NCI-H2196 treated with DMSO at 0.1 percent for 48 hours (cell line): ENCODE data around the gene HLA-A.
"Not testable (repeated sequence)": the region's sequence is repeated elsewhere in the genome, so short reads cannot be mapped to it uniquely, and the experiment has no call there.

Experiments
- DNase-seq: peaks from one replicate; lab custom pipeline; 2025; ENCODE audit not compliant: unreplicated experiment; lab: John Stamatoyannopoulos, UW

The HLA-A gene

DNA sequence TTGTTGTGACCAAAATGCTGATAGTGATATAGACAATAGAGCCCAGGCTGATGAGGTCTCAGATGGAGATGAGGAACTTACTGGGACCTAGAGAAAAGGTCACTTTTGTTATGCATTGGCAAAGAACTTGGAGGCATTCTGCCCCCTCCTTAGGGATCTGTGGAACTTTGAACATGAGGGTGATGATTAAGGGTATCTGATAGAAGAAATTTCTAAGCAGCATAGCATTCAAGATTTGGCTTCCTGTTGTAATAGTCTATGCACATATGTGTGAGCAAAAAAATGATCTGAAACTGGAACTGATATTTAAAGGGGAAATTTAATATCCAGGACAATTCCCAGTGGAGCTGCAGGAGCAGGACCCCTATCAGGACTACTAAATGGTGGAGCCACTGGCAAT, 17.1 kb downstream of the HLA-A start:
- no peak for DNase-seq

DNA sequence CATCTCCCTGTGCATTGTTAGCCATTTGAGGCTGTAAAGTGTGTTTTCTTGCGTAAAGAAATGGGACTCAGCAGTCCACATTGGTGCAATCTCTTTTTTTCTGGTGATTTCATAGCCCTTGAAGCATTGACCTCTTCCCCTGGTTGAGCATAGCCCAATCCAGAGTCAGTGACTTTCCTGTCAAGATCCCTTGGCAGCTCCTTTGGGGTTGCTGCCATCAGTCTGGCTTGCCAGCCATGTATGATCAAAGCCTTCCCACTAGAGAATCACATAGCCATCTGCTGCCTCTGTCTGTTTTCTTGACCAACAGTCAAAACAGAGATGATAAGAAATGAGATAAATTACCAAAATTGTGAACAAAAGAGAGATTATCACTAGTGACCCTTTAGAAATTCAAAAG, 19.6 kb downstream of the HLA-A start:
- no peak for DNase-seq

DNA sequence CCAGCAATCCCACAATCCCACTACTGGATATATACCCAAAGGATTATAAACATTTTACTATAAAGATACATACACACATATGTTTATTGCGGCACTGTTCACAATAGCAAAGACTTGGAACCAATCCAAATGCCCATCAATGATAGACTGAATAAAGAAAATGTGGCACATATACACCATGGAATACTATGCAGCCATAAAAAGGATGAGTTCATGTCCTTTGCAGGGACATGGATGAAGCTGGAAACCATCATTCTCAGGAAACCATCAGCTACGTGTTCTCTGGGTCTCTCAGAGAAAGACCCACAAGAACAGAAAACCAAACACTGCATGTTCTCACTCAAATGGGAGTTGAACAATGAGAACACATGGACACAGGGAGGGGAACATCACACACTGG, 21.4 kb downstream of the HLA-A start:
- DNase-seq = not testable (repeated sequence)

DNA sequence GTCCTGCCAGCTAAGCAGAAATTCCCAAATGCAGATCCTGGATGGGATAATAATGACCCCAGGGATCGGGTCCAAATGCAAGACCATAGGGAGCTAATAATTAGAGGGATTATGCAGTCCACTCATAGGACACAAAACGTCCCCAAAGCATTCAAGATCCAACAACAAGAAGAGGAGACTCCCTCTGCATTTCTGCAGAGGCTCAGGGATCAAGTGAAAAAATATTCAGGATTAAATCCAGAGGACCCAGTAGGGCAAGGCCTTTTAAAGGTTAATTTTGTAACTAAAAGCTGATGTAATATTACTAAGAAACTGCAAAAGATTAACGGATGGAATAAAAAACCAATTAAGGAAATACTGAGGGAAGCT, 22.2 kb downstream of the HLA-A start:
- no peak for DNase-seq

DNA sequence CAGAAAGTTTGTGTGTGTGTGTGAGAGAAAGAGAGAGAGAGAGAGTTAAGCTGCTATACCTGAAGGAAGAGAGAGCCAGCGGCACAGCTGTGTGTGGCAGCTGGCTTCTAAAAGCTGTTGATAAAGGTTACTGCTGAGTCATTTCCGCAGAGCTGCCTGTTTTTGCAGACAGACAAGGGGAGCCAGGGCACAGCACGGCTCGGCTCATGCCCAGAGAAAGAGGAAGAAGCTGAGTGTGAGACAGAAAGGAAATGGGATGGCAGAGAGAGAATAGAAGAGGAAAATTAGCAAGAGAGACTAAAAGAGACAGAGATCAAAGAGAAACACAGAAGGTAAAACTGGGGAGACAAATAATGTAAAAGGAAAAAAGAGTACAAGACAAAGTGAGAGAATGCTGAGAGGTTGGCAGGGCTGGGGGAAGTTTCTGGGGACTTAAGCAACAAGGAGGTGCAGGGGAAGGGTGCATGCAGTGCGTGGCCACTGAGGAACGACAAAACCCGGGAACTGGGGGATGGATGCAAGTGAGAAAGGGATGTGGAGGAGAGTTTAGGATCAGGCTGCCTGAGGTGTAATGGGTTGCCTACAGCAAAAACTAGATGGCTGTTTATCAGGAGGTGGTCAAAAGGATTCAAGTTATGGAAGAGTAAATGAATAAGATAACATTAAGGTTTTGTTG, 22.7 kb downstream of the HLA-A start:
- peak; percentile 86 for DNase-seq

DNA sequence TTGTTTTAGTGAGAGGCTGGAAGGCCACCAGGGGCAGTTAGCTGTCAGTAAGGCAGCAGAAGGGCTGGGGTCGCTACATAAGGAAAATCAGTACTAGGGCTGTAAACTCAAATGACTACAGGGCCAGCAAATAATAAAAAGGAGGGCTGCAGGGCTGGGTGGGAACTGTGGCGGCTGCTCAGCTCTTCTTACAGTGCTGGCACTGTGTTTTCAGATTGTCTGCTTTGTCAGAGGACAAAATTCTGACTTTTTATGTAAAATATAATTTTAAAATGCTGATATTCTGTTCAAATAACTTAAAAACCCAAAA, 23.2 kb downstream of the HLA-A start:
- DNase-seq = no peak

DNA sequence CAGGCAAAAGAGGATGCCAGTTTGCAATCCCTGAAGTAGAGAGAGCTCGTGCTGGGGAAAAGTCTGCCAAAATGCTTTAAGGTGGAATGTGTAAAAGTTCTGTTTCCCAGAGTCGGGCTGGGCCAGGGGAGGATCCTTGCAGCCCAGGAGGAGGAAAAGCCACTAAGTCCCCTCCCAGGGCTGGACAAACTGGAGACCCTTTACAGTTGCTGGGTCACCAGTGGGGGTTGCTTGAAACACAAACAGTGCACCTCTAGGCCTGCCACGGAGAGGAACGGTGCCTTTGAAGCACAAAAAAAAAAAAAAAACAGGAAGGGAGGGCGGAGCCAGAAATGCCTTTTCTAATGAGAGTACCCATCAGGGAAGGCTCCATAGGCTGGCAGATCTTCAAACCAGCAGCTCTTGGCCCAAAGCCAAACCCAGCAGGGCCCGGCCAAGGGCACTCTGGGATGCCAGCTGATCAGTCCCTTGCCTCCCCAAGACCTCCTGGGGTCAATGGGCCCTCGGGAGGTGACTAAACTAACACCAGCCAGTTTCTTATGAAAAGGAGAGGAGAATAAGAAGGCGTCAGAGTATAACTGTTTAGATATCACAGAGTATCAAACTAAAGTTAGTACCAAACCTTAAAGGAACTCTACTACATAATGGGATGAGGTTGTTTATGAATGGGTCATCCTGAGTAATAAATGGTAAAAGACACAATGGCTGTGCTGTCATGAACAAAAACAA, 23.7 kb downstream of the HLA-A start:
- DNase-seq = peak; percentile 83

DNA sequence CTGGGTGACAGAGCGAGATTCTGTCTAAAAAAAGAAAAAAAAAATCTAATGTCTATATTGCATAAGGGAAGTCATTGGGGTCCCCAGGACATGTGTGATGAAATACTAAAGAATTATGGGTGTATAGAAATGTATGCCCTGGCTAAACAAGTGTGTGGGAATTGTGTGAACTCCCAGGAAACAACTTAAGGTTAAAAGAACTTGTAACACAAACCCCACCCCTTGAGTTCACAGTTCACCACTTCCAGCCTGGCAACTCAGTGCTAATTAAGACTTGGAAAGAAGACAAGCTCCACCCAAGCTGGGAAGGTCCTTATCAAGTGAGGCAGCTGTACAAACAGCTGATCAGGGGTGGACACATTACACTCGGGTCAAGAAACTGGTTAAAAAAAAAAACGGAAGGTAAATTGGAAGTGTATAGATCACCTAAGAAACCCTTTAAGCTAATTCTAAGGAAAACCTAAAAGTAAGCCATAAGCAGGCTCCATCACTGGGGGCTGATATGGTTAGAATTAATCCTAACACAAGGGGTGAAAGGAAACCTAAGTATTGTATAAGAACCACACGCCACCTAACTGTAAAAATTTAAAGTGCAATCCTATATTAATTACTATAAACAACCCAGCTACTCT, 25.2 kb downstream of the HLA-A start:
- peak; percentile 77 for DNase-seq

DNA sequence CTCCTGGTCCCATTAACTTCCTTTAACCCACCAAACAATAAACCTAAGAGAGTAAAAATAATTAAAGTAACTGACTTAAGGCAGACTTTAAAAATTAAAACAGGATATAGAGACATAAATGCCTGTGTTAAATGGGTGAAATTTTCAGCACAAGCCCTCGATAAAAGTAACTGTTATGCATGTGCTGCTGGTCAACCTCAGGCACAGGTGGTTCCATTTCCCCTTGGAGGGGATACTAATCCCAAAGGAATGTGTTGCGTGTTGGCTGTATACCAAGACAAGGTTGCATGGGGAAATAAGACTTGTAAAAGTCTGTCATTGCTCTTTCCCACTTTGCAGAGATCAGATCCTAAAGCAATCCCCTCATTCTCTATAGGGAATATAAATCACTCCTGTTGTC, 25.8 kb downstream of the HLA-A start:
- no peak for DNase-seq

DNA sequence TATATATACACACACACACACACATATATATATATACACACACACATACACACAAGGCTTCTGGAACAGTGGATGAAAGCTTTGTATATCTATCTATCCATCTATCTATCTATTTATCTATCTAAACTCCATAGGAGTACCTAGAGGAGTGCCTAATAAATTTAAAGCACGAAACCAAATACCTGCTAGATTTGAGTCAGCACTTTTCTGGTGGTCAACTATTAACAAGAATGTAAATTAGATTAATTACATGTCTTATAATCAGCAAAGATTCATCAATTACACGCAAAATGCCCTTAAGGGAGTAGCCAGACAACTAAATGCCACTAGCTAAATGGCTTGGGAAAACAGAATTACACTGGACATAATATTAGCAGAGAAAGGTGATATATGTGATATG, 26.6 kb downstream of the HLA-A start:
- DNase-seq = no peak

DNA sequence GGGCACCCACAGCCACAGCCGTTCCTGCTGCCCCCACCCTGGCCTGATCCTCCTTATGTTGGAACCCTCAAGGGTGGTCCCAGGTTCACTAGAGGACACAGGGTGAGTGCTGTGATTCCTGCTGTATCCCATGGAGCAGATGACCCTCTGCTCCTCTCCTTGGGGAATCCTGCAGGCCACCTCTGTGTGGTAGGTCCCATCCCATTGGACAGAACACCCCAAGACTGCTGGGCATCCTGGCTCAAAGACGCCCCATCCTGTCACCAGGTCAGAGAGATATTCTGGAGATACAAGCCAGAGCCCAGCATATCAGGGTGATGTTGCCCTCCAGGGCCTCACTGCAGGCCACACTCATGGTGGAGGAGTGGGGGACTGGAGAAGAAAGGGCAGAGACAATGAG, 28.4 kb downstream of the HLA-A start:
- DNase-seq = no peak

DNA sequence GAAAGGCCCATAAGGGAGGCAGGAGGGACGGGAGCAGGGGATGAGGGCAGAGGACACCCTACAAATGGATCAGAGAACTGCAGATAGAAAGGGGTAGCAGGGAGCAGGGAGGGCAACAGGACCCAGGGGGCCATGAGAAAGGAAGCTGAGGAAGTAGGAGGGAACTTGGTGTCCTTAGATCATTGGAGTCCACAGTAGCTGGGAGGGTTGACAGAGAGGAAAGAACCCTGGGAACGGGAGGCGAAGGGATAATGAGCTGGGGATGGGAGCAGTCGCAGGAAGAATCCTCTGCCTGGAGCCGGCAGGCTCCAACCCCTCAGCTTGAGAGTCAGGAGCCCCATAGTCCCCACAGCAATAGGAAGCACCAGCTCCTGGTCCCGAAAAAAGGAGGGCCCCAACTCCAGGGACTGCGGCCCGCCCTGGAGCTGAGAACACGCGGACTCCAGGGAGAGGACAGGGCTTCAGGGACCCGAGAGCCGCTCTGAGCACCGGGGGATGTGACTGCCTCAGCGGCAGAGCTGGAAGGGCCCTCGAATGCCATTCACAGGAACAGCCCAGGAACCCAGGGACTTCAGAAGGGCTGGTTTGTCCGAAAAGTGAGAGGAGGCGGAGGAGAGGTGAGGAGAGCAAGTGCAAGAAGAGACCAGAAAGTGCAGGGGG, 32.7 kb downstream of the HLA-A start:
- no peak for DNase-seq

DNA sequence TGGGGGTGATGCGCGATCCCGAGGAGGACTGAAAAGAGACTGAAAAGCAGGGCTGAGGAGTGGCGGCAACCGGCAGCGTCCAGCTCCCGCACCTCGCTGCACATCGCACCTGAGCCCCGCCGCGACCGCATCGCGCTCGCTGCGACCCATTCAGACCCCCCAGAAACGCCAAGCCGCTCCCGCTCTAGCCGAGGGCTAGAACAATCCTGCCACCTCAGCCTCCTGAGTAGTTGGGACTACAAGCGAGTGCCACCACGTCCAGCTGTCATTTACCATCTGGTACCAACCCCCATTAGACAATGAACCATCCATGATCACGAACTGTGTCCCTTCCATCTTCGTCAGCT, 33.2 kb downstream of the HLA-A start:
- DNase-seq = no peak

DNA sequence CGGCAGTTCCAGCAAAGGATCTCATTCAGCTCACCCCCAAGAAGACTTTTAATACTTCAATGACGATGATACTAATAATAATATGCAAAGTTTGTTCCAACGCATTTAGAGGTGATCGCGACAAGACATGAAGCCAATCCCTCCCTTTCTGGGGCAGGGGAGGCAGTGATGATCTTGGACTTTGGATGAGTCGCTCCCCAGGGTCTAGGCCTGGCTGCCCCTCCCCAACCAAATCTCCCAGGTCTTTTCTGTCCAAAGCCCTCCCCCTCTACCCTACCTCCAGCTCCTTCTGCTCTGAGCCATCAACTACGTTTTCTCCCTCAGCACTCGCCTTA, 33.9 kb downstream of the HLA-A start:
- no peak for DNase-seq

DNA sequence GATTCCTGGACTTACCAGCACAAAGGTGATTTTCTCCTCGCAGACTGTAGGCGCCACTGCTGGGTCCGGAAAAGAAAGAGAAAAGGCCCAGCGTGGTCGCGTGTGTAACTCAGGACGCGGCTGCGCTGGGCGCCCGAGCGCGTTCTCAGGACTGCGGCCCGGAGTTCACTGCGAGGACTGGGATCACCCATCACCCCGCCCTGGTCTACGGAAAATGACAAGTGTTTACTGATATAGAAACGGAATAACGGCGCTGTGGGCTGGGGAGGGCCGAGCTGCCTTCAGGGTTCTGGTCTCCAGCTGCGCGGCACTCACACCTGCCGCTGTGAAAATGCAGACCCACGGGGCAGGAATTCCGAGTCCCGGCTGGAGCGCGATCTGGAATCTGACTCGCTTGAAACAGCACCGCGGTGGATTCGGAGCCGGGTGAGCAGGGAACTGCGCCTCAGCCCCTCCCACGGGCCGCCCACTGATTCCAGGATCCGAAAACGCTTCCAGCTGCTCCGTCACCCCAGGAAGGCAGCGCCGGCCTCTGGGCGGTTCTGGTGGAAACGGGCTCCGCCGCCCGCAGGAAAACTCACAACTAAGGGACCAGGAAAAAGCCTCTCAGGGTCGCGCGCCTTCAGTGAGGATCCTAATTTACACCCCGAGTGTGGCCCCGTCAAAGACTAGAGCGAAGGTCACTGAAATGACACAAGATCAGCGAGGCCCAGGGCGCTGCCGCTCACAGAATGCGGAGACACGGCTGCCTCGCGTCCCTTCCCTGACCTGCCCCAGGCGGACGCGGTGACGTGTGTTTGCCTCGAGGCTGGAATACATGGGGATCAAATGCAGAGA, 34.5 kb downstream of the HLA-A start:
- DNase-seq = peak; percentile 63

DNA sequence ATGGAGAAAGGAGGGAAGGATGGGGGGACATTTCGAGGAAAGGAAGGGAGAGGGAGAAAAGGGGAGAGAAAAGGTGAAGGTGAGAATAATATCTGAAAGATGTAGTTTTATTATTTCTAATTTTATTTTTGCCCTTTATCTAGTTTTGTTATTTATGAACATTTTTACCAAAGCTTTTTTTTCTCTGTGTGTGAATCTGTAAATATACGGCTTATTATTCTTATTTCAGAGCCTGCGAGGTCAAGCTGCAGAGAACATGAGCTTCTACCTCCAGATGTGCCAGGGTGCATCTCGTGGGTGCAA, 35.0 kb downstream of the HLA-A start:
- DNase-seq = no peak

DNA sequence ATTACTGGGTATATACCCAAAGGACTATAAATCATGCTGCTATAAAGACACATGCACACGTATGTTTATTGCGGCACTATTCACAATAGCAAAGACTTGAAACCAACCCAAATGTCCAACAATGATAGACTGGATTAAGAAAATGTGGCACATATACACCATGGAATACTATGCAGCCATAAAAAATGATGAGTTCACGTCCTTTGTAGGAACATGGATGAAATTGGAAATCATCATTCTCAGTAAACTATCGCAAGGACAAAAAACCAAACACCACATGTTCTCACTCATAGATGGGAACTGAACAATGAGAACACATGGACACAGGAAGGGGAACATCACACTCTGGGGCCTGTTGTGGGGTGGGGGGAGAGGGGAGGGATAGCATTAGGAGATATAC, 37.7 kb downstream of the HLA-A start:
- not testable (repeated sequence) for DNase-seq

DNA sequence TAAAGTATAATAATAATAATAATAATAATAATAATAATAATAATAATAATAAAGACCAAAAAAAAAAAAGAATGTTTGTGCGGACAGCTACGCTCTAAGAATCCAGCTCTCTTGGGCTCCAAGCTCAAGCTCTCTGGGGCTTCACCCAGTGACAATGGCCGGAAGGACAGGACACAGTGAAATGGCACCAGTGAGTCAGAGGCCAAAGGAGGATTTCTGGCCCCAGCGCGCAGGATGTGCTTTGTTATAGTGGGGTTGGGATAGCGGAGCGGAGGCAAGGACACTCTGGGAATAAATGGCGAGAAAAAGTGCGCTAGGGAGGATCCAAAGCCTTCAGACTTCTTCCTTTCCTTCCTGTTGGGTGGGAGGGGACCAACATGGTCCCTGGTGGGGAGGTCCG, 38.2 kb downstream of the HLA-A start:
- DNase-seq = no peak

DNA sequence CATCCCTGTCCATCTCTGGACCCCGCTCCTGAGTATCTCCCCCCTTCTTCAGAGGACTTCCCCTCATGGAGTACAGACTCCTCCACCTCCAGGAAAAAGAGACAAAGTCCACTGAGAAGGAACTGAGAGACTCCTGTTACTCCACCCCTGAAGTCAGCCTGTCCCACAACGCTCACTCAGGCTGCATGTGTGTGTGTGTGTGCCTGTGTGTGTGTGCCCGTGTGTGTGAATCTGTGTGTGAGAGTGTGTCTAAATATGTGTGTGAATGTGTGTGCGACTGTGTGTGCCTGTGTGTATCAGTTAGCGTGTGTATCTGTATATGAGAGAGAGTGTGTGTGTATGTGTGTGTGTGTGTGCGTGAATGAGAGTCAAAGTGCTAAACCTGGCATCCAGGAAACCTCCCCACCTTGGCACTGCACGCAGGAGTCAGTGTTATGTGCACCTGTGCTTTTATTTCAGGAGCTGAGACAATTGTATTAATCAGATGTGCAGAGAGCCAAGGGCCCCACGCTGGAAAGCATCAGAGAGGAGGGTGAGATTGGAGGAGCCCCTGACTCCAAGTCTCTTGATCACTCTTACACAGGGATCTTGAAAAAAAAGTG, 39.0 kb downstream of the HLA-A start:
- no peak for DNase-seq

DNA sequence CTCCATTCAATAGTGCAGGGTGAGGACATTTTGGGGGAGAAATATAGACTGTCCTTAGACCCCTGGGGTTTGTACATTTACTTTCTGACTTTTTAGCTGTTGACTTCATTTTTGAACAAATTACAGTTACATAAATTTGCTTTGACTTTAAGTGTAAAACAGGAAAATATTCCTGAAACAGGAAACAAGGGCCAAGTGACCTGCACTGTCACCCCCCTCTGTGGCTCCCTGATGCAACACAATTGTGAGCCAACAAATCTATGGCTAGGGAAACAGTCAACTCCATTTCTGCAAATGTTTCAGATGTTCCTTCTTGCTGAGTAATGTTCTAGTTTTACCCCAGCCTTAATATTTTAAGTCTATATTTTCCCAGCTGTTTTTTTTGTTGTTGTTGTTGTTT, 39.8 kb downstream of the HLA-A start:
- DNase-seq = no peak

DNA sequence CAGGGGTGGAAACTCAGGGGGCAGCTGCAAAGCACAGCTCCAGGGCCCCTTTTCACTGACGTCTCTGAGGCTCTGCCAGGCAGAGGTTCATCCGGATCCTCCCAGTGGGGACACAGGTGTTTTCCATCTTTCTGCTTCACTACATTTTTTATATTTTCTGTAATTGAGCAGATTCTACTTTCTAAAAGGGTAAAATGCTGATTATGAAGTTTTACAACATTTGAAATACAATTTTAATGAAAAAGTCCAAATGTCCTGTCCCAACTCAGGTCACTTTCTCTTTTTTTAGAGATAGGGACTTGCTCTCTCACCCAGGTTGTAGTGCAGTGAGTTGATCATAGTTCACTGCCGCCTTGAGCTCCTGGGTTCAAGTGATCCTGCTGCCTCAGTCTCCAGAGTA, 41.9 kb downstream of the HLA-A start:
- no peak for DNase-seq
